ENCODE measurements around the gene TMEM190. TPM values are rescaled to one million over a fixed set of nuclear protein-coding genes. Genes with fewer than 3 reads are reported as not detected.

TMEM190 gene
- total RNA-seq, 2 experiments from 2014 or later, result not detected

Other genes with a start within 250 kb of the TMEM190 start
- under 1 TPM; 0.38 to 0.68 TPM for gene TNNT1, start 227.6 kb upstream of the TMEM190 start, total RNA-seq
- gene TNNI3, start 219.1 kb upstream of the TMEM190 start, total RNA-seq, result not detected
- not detected for gene DNAAF3, start 210.2 kb upstream of the TMEM190 start, total RNA-seq
- not detected for gene SYT5, start 196.5 kb upstream of the TMEM190 start, total RNA-seq
- not detected for gene PTPRH, start 167.3 kb upstream of the TMEM190 start, total RNA-seq
- 10 to 100 TPM; 10.3 to 12.4 TPM for gene TMEM86B, start 148.1 kb upstream of the TMEM190 start, total RNA-seq
- 100 to 1,000 TPM; 213 to 229 TPM for gene PPP6R1, start 117.8 kb upstream of the TMEM190 start, total RNA-seq
- 10 to 100 TPM; 28.9 to 29.0 TPM for gene HSPBP1, start 96.7 kb upstream of the TMEM190 start, total RNA-seq
- 1 to 10 TPM; 5.6 to 5.7 TPM for gene BRSK1, start 92.8 kb upstream of the TMEM190 start, total RNA-seq
- 1 to 10 TPM; 1.0 to 2.0 TPM for gene TMEM150B, start 51.5 kb upstream of the TMEM190 start, total RNA-seq
- gene KMT5C, start 37.0 kb upstream of the TMEM190 start, total RNA-seq, result 10 to 100 TPM; 27.2 to 28.9 TPM
- 1 to 10 TPM in 1 of 2 experiments, under 1 TPM in 1; 0.83 to 2.0 TPM for gene COX6B2, start 22.1 kb upstream of the TMEM190 start, total RNA-seq
- not detected for gene GARIN5B, start 13.6 kb upstream of the TMEM190 start, total RNA-seq
- gene IL11, start 6.4 kb upstream of the TMEM190 start, total RNA-seq, result under 1 TPM in 1 of 2 experiments, not detected in 1; 0.48 TPM
- 10 to 100 TPM; 19.2 to 19.3 TPM for gene TMEM238, start 7.5 kb downstream of the TMEM190 start, total RNA-seq
- 1,000 to 10,000 TPM; 3,004 to 3,026 TPM for gene RPL28, start 9.1 kb downstream of the TMEM190 start, total RNA-seq
- 100 to 1,000 TPM; 277 to 284 TPM for gene UBE2S, start 31.0 kb downstream of the TMEM190 start, total RNA-seq
- gene SHISA7, start 66.5 kb downstream of the TMEM190 start, total RNA-seq, result not detected
- 10 to 100 TPM; 14.5 to 16.7 TPM for gene ISOC2, start 84.8 kb downstream of the TMEM190 start, total RNA-seq
- gene C19orf85, start 87.9 kb downstream of the TMEM190 start, total RNA-seq, result not detected
- 1 to 10 TPM; 6.7 to 9.1 TPM for gene ZNF628, start 99.8 kb downstream of the TMEM190 start, total RNA-seq
- gene NAT14, start 108.4 kb downstream of the TMEM190 start, total RNA-seq, result 10 to 100 TPM; 11.9 to 12.0 TPM
- under 1 TPM; 0.15 to 0.18 TPM for gene SSC5D, start 111.6 kb downstream of the TMEM190 start, total RNA-seq
- not detected for gene SBK2, start 160.3 kb downstream of the TMEM190 start, total RNA-seq
- gene SBK3, start 168.7 kb downstream of the TMEM190 start, total RNA-seq, result not detected
- gene ZNF579, start 204.0 kb downstream of the TMEM190 start, total RNA-seq, result 1 to 10 TPM; 6.4 to 6.6 TPM
- 10 to 100 TPM; 10.9 to 11.7 TPM for gene FIZ1, start 222.7 kb downstream of the TMEM190 start, total RNA-seq
- gene ZNF524, start 223.5 kb downstream of the TMEM190 start, total RNA-seq, result 10 to 100 TPM; 35.4 to 37.3 TPM
- gene ZNF865, start 228.8 kb downstream of the TMEM190 start, total RNA-seq, result 10 to 100 TPM; 15.3 to 15.4 TPM
- 1 to 10 TPM; 6.4 to 7.4 TPM for gene ZNF784, start 247.7 kb downstream of the TMEM190 start, total RNA-seq

Measured in activated CD4-positive, alpha-beta memory T cell treated with anti-CD3 and anti-CD28 coated beads, Interleukin-2, amount 10 ng/mL, durations not matched to agents 7 days and 5 days (primary cell).